COLO668 (cell line): ENCODE data around the gene C2orf69.

ENCODE experiments used
- DNase-seq: peaks from one replicate; lab custom pipeline; 2025; ENCODE audit not compliant: unreplicated experiment; lab: John Stamatoyannopoulos, UW

C2orf69 gene

DNA sequence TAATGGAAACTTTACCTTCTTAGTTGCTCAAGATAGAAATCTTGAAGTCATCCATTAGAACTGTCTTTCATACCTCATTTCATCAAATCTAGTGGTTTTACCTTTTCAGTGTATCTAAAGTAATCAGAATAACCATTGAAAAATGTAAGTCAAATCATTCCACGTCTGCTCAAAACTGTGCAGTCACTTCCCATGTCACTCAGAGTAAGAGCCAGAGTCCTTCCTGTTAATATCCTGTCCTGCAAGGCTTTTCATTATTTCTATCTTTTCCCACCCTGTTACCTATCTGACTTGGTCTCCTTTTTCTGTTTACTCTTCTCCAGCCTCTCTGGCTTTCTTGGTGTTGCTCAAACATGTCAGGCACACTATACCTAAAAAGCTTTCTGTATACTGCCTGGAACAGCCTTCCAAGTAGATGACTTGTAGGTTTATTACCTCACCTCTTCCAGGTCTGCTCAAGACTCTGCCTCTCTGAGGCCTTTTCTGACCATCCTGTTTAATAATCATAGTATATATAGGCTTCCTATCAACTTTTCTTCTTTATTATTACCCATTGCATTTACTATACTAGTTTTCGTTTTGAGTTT, 3.4 kb downstream of the C2orf69 start:
- DNase-seq: no peak

DNA sequence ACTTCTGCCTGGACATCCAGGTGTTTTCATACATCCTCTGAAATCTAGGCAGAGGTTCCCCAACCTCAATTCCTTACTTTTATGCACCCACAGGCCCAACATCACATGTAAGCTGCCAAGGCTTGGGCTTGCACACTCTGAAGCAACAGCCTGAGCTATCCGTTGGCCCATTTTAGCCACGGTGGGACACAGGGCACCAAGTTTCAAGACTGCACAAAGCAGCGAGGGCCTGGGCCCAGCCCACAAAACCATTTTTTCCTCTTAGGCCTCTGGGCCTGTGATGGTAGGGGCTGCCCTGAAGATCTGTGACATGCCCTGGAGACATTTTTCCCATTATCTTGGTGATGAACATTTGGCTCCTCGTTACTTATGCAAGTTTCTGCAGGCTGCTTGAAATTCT, 5.9 kb downstream of the C2orf69 start:
- no peak for DNase-seq

DNA sequence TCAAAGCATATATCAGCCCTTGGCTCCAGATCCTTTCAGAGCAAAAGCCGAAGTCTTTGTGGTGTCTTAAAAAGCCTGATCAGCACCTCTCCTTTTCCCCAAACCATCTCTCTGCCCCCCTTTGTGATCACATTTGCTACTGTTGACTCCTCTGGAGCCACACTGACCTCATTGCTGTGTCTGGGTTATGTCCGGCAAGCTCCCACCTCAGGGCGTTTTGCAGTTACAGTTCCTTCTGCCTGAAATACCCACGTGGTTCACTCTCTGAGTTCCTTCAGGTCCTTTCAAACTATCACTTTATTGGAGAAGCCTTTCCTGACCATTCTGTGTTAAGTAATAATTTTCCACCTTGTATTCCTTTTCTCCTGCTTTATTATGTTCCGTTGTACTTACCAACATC, 11.8 kb downstream of the C2orf69 start:
- no peak for DNase-seq

DNA sequence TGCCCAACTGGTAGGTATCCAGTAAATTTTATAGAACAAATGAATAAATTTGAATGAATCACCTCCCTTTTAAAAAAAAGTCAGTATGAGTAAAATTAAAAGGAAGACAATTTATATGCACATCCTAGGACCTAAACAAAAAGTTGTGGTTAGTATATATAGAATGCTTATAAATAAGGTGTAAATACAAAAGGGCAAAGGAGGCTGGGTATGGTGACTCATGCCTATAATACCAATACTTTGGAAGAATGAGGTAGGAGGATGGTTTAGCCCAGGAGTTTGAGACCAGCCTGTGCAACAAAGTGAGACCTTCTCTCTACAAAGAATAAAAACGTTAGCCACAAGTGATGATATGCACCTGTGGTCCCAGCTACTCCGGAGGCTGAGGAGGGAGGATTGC, 12.8 kb downstream of the C2orf69 start:
- DNase-seq: no peak

DNA sequence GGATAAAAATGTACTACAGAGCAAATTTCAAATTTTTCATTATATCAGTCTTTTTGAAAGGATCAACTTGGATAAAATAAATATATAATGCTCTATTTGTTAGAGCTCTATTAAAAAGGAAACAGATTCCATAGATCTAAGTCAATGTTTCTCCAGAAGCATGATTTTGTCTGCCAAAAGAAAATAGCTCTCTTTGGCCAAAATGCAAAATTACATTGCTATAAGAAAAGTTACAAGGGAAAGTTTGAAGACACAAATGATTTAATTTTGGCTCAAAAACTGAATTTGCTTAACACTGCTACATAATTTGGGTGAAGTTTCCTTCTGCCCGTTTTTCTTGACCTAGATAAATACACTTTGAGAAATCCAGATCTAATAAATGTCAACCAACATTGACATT, 15.7 kb downstream of the C2orf69 start:
- no peak for DNase-seq

DNA sequence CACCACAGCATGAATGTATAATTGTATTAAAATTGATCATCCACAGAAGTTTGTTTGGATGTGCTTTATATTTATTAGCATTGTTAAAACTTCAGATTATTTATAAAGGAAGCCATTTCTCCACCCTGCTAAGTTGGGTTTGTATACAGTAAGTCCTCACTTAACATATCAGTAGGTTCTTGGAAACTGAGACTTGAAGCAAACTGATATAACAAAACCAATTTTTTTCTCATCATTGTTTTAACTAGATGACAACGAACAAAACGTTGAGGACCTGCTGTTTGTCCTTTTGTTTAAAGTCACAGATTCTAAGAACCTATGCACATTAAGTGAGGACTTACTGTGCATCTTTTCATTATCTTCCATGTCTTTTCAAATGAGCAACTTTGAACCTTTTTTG, 17.1 kb downstream of the C2orf69 start:
- no peak for DNase-seq

DNA sequence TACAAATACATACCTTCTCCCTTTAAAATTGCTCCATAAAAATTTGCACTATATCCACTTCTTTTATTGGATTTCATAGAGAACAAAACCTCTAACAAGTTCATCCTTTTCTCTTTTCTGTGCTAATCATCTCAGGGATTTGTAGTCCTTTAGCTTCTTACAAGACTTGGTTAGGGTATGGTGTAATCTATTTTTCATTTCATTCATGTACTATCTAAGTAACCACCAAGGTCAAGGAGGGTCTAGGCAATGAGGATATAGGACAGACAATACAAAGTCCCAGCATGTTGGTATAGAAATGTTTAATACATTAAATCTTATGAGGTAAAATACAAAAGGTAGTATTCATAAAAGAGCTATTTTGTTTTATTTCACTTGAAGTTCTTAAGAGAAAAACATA, 17.5 kb downstream of the C2orf69 start:
- DNase-seq: no peak

DNA sequence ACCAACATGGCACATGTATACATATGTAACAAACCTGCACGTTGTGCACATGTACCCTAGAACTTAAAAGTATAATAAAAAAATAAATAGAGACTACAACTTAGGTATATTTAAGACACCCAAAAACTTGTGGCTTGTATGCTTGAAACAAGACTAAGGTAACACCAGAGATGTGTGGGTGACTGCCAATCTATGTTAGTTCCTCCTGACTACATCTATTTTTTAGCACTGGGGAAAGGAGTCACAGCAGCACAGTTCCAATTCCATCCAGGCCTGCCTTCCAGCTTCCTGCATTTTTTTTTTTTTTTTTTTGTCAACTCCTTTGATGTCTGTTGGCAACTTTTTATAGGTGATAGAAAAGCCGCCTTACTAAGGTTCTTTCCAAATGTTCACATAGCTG, 18.2 kb downstream of the C2orf69 start:
- no peak for DNase-seq

DNA sequence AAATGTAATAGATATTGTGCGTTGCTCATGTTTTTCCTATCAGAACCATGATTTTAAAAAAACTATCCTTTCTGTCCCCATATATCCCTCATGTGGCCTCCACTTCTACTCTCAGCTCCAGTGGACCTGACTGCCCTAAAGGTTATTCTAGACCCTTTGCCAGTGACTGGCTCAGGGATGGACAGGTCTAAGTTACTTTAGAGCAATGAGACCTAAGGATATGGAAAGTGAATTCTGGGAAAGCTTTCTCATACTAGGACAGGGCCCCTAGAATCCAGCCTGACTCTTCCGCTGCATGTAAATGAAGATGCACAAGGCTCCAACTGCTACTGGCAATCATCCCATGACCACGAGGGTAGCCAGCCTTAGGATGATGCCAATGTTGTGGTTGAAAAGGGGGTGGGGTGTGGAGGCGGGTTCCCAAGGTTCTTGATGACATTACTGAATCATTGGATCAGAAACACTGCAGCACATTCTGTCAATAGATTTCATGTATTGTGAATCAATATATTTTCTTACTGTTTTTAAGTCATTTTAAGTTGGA, 21.3 kb downstream of the C2orf69 start:
- DNase-seq: no peak

DNA sequence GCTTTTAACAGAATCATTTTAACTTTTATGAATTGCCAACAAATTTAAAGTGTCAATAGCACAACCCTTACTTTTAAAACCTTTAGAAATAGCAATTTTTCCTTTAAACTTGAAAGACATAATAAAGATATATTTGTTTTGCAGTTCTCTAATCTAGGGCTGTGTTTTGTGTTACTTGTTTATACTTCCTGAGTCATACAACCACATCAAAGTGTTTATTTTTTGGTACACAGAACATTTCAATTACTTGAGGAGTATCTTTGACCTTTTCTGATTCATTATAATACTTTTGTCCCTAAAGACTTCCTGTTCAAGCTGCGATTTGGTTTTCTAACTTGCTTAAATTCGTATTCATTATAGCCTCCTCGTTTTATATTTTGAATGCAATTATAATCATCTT, 22.4 kb downstream of the C2orf69 start:
- DNase-seq: no peak

DNA sequence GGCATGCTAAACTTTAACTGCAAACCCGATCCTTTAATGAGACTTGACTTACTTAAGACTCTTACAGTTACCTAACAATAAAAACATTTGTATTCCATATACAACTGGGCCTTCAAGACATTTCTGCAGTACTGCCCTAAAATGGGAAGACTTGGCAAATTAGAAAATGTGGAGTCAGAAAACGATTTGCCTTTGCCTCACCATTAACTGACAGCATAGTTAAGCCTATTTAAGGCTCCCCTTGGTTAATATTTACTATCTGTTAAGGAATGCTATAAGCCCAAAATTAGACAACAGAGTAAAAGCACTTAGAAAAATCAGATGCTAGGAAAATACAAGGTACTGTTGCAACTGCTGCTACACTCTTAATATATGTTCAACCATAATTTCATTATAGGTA, 25.5 kb downstream of the C2orf69 start:
- DNase-seq: no peak

DNA sequence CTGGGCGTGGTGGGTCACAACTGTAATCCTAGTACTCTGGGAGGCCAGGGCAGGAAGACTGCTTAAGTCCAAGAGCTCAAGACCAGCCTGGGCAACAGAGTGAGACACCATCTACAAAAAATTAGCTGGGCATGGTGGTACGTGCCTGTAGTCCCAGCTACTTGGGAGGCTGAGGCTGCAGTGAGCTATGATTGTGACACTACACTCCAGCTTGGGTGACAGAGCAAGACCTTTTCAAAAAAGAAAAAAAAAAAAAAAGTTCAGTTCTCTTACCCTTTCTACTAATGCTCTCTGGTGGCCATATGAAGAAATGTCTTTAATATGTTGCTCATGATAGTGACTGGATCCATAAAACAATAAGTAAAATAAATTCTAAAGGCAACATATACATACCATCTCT, 29.3 kb downstream of the C2orf69 start:
- DNase-seq: no peak

DNA sequence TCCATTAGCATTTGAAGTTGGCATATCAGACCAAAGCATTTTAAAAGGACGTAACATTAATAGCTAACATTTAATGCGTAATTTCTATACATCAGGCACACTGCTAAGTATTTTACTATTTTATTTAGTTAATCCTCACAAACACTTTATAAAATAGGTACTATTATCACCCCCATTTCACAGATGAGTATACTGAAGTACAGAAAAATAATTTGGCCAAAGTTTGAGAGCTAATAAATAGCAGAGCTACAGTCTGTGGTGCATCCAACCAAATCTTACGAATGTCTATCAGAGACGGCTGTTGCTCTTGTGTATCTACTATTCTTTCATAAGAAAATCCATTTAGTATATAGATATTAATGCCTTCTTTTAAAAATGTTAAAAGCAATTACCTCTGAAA, 32.3 kb downstream of the C2orf69 start:
- DNase-seq: no peak

DNA sequence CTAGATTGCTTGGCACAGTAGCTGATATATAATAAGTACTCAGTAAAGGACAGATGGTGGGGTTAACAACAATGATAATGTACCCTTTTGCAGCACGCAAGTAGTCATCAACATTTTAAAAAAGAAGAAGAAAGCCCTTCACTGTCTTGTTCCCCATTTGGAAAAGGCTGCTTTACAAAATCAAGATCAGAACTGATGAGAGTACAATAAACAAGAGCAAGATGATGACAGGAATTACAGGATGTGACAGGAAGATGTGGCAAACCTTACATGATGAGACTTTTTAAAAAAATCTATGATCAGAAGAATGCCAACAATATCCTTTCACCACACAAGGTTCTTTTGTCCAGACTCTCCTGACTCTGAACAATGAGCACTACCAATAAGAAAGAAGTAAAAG, 35.1 kb downstream of the C2orf69 start:
- no peak for DNase-seq

DNA sequence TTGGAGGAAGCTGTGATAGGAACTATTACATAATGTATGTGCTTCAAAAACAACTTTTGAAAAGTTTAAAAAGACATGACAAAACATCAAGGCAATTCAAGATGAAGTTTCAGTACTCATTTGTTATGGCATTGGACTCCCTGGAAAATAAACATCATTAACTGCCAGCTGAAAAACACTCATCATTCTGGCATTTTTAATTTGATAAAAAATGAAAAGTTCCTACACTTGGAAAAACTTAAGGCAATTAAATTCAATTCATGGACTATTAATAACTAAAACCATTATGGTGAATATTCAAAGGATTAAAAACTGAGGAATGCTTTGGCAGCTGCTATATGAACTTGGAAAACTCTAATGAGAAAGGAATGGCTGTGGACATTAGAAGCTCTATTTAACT, 35.7 kb downstream of the C2orf69 start:
- no peak for DNase-seq

DNA sequence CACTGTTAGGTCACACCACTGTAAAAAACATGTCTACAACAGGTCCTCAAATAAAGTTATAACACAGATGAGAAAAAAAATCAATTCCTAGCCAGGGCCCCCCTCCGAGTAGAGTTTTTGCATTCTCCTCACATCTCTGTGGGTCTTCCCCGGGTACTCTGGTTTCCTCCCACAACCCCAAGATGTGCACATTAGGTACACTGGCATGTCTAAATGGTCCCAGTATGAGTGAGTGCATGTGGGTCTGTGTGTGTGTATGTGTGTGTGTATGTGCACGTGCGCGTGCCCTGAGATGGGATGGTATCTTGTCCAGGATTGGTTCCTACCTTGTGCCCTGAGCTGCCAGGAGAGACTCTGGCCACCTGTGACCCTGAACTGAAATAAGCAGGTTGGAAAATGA, 39.3 kb downstream of the C2orf69 start:
- no peak for DNase-seq

DNA sequence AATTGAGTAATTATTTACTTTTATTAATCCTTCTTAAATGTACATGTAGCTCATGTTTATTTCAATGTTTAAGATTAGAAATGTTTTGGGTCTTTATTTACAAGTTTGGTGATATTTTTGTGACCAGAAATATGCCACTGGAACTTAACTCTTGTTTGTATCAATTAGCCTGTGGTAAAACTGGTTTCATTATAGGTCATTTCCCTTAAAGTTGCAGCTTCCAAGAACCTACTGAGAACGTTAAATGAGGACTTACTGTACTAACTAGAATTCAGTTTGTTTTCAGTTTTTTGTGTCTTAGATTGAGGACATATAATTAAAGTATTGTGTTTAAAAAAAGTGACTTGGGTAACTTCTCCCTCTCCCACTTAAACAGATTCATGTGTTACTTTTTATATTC, 39.9 kb downstream of the C2orf69 start:
- DNase-seq: no peak

DNA sequence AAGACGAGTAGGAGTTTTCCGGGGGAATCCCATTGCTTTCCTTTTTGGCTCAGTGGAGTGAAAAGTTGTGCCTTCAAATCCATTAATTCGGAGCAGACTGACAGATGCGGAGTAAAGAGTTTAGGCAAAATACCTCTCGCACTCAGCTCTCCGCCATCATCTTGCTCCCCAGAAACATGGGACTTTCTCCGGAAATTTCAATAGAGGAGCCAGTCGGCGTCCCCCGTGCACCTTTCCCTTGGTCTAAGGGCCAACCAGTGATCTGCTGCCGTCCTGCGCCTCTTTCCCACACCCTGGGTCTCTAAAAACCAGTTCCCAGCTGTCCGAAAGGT, 43.9 kb downstream of the C2orf69 start:
- DNase-seq: no peak

DNA sequence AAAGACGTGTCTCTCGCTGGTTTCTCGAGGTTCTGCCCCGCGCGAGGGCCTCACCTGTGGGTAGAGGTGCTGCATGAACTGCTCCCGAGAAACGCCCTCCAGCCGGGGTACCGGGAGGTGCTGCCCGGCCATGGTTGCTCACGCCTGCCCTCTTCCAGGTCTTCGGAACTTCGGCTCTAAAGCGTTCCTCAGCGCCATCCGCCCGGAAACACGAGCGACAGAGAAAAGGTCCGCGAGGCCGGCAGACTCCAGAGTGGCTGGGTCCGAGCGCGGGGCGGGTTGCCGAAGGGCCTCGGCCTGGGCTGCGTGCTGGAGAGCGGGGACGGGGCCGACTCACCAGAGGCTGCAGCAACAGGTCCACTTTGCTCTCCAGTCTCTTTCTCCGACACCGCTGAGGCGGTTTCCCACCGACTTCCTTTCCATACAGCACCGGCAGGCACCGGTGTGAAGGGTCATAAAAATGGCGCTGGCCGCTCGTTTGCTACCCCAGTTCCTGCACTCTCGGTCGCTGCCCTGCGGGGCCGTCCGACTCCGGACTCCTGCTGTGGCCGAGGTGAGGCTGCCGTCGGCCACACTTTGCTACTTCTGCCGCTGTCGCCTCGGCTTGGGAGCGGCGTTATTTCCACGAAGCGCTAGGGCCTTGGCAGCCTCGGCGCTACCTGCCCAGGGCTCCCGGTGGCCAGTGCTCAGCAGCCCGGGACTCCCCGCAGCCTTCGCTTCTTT, 44.4 kb downstream of the C2orf69 start, which contains the start of the genes MAIP1 and TYW5:
Gene MAIP1 (plus strand): TSS at position 244 of the 723 bp plus-strand sequence. CDS start 217 bp downstream, at position 461.
Gene TYW5 (minus strand): TSS at position 153 of the 723 bp plus-strand sequence. CDS start 21 bp downstream, at position 132.
- DNase-seq: peak; percentile 89

DNA sequence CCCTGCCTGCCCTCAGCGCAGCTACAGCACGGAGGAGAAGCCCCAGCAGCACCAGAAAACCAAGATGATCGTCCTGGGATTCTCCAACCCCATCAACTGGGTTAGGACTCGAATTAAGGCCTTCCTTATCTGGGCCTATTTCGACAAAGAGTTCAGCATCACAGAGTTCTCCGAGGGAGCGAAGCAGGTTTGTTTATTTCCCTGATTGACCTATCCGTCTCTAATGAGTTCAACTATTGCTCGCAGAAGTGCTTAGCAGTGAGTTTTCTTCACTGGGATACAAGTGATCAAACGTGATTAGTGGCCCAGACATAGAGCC, 44.9 kb downstream of the C2orf69 start:
- DNase-seq: no peak

DNA sequence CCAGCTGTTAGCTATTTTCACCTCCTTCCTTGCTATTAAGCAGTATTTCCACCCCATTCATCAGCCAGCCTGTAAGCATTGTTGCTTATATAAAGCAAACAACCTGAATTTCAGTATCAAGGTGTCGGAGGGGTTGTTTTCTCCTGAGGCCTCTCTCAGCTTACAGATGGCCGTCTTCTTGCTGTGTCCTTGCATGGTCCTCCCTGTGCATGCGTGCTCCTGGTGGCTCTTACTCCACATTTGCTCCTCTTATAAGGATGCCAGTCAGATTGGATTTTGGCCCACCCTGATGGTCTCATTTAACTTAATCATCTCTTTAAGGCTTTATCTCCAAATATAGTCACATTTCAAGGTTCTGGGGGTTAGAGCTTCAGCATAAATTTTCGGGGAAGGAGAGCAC, 46.9 kb downstream of the C2orf69 start:
- no peak for DNase-seq

DNA sequence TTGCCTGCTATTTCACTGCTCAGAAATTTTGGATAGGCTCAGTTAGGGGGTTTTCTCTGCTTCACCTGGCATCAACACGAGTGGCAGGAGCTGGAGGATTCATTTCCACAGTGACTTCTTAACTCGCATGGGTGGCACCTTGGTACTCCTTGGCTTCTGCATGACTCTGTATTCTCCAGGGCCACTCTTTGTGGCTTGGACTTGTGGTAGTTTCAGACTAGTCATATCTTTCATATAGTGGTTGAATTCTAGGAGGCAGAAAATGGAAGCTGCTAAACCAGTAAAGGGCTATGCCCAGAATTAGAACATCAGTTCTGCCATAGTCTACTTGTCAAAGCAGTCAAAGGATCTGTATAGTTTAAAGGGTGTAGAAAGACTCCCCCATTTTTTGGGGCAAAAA, 51.1 kb downstream of the C2orf69 start:
- no peak for DNase-seq

DNA sequence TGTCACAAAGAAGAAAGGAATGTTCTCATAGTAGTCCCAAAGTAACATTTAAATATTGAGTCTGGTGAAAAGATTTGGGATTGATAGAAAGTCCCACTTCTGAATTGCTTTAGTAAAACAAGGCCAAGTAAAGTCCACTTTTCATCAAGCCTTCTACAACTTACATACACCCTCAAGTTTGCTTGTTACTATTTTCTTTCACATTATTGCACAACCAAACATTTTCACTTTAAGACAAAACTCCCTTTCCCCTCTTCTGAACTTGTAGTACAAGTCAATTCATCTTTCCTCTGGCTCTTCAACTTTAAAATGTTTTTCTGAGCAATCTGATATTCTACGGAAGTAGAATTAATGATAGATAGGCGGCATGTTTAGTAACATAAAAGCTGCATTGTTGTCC, 55.3 kb downstream of the C2orf69 start:
- DNase-seq: no peak
